Epithelial cell of proximal tubule (primary cell): Measurements from ENCODE around the gene PHACTR1. TPM values are rescaled to one million over a fixed set of nuclear protein-coding genes. Genes with fewer than 3 reads are reported as not detected.
"Not testable (repeated sequence)": the region's sequence is repeated elsewhere in the genome, so short reads cannot be mapped to it uniquely, and the experiment has no call there.

Experiments
- DNase-seq: peaks from one replicate; pipeline ENCODE4 v3.0.0-alpha.2; 2011; ENCODE audit warnings: low read depth
- H3K4me3 ChIP-seq: 2 replicates; pipeline ENCODE4 v1.5.1; 2011; ENCODE audit warnings: low read depth, mild to moderate bottlenecking, low read length
- total RNA-seq: library from RNA; depleted of rRNA; stranded (reverse); fragments of >200 nt; gene quantifications from 2 replicates; pipeline ENCODE4 v1.2.3, GENCODE V29; 2015
- TF ChIP-seq, protein P1 (sequence below): conservative IDR thresholded peaks from 2 replicates; pipeline ENCODE4 v1.5.1; 2012; ENCODE audit warnings: low read depth, mild to moderate bottlenecking, low read length

Gene PHACTR1
- total RNA-seq, 1 donor from 2014 or later: 0.98 TPM

DNA sequence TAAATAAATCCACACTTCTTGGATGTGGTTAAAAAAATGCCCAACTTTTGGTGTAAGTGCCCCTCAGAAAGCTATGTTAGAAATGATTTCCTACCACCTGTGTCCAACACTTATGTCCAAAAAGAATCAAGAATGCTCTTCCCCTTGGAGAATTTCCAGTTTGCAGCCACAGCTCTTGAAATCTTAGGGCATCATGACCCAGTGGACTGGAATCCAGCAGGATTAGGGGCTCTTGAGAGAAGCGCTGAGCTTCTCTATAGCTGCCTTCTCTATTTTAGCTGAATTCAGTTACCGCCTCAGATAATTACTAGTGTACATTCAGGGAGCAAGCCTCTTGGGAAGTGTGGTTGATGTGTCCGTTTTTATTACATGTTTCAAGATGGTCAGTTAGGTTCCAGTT is 2.5 kb downstream of the PHACTR1 start:
- DNase-seq: no peak
- TF ChIP-seq, protein P1, sequence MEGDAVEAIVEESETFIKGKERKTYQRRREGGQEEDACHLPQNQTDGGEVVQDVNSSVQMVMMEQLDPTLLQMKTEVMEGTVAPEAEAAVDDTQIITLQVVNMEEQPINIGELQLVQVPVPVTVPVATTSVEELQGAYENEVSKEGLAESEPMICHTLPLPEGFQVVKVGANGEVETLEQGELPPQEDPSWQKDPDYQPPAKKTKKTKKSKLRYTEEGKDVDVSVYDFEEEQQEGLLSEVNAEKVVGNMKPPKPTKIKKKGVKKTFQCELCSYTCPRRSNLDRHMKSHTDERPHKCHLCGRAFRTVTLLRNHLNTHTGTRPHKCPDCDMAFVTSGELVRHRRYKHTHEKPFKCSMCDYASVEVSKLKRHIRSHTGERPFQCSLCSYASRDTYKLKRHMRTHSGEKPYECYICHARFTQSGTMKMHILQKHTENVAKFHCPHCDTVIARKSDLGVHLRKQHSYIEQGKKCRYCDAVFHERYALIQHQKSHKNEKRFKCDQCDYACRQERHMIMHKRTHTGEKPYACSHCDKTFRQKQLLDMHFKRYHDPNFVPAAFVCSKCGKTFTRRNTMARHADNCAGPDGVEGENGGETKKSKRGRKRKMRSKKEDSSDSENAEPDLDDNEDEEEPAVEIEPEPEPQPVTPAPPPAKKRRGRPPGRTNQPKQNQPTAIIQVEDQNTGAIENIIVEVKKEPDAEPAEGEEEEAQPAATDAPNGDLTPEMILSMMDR: no peak
- H3K4me3 ChIP-seq: no peak overlapping the region

- DNase-seq: no peak
- H3K4me3 ChIP-seq: no peak overlapping the region
- TF ChIP-seq, protein P1: no peak
These were observed 3.7 kb downstream of the PHACTR1 start for GRCh38 chr6:12720310-12720709.

DNA sequence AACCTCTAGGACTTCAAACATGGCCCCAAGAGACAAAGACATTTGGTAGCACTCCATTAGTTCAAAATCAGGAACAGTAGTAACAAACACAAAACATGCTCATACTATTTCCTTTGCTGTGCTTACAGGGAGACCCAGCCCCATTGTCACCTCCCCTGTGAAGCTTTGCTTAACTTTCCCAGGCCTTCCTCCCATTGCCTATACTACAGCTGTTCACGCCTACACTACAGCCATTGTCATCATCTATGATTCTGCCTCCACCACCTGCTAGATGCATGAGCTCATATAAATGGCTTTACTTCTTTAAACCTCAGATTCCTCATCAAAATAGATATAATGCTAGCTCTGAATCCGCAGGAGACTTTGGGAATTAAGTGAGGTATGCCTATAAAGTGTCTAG is 8.7 kb downstream of the PHACTR1 start:
- DNase-seq: no peak
- TF ChIP-seq, protein P1: no peak
- no peak overlapping the region for H3K4me3 ChIP-seq

- H3K4me3 ChIP-seq: no peak overlapping the region
- TF ChIP-seq, protein P1: no peak
- DNase-seq: no peak
These were observed 12.9 kb downstream of the PHACTR1 start for GRCh38 chr6:12729467-12729866.

DNA sequence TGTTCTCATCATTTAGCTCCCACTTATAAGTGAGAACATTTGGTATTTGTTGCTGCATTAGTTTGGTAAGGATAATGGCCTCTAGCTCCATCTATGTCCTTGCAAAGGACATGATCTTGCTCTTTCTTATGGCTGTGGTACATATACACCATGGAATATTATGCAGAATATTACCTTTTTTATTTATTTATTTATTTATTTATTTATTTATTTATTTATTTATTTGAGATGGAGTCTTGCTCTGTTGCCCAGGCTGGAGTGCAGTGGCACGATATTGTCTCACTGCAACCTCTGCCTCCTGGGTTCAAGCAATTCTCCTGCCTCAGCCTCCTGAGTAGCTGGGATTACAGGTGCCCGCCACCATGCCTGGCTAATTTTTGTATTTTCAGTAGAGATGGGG is 14.2 kb downstream of the PHACTR1 start:
- not testable (repeated sequence) for H3K4me3 ChIP-seq, DNase-seq

GRCh38 chr6:12733876-12734275 is 17.3 kb downstream of the PHACTR1 start:
- DNase-seq: no peak
- TF ChIP-seq, protein P1: no peak
- H3K4me3 ChIP-seq: no peak overlapping the region

- TF ChIP-seq, protein P1: no peak
- no peak overlapping the region for H3K4me3 ChIP-seq
- DNase-seq: no peak
These were observed 19.2 kb downstream of the PHACTR1 start for GRCh38 chr6:12735786-12736185.

DNA sequence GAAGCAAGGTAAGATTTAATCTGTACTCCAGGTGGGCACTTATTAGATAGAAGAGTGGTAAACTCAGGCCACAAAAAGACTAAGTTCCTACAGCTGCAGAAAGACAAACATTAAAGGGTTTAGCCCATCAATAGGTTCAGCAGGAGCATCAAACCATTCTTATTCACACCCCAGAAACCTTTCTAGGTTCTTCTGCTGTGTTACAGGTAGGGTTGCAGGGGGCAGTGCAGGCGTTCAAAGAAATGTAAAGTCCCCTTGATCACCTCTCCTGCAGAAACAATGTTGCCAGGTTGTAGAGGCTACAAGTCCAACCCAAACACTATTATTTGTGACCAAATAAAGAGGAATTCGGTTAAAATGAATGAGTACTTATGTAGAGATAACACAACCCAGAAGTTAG is 31.8 kb downstream of the PHACTR1 start:
- no peak overlapping the region for H3K4me3 ChIP-seq
- no peak for DNase-seq
- TF ChIP-seq, protein P1: no peak
